Measurements from ENCODE around the gene BAK1.
"Not testable (repeated sequence)": the region's sequence is repeated elsewhere in the genome, so short reads cannot be mapped to it uniquely, and the experiment has no call there.

BAK1 gene

GRCh38 chr6:33599413-33599938 is 19.4 kb upstream of the BAK1 start:
- no peak overlapping the region for H3K4me2 ChIP-seq (ENCODE audit: low read length)

GRCh38 chr6:33597551-33598322 is 17.7 kb upstream of the BAK1 start:
- Histone ChIP-seq H3K9me2 (ENCODE audit: low read depth, low read length) (no peaks in the 10 kb centered on the region), H2AFZ (ENCODE audit: low read length) (no peak overlapping the region)
- TF ChIP-seq EZH2 (IDR thresholded peaks at IDR 0.05; ENCODE audit: borderline replicate concordance, low read length) (no peak), CTCF (IDR thresholded peaks at IDR 0.05; ENCODE audit: low read length) (no peak)

More at GRCh38 chr6:33599413-33599938, 19.4 kb upstream of the BAK1 start:
- no peaks in the 10 kb centered on the region for H3K4me1 ChIP-seq (ENCODE audit: insufficient read depth, low read length, severe bottlenecking)
- peaks cover 4% of the 10 kb centered on the region; the same call in 1 of the 2 replicates for H3K27me3 ChIP-seq (ENCODE audit: insufficient read depth, low read length)
- H3K27ac ChIP-seq (ENCODE audit: low read depth, low read length, poor library complexity, severe bottlenecking), result no peak overlapping the region
- no peak overlapping the region for H2AFZ ChIP-seq (ENCODE audit: low read length)
- no peak overlapping the region for H3K4me3 ChIP-seq (ENCODE audit: low read depth, low read length, poor library complexity, severe bottlenecking)
- no peaks in the 10 kb centered on the region for H3K9me3 ChIP-seq (ENCODE audit: low read length)
- H3K79me2 ChIP-seq (ENCODE audit: insufficient read depth, low read length), result no peaks in the 10 kb centered on the region
- TF ChIP-seq EZH2 (IDR thresholded peaks at IDR 0.05; ENCODE audit: borderline replicate concordance, low read length) (no peak), CTCF (IDR thresholded peaks at IDR 0.05; ENCODE audit: low read length) (no peak)
- H4K20me1 ChIP-seq (ENCODE audit: insufficient read depth, low read length), result no peaks in the 10 kb centered on the region
- no peak overlapping the region for H3K9ac ChIP-seq (ENCODE audit: low read length)
- H3K9me2 ChIP-seq (ENCODE audit: low read depth, low read length), result no peaks in the 10 kb centered on the region
- no peaks in the 10 kb centered on the region for H3F3A ChIP-seq (ENCODE audit: insufficient read depth, low read length)
- no peaks in the 10 kb centered on the region for H3K36me3 ChIP-seq (ENCODE audit: insufficient read depth, low read length)

GRCh38 chr6:33596894-33597293 is 16.8 kb upstream of the BAK1 start:
- H2AFZ ChIP-seq (ENCODE audit: low read length); H3F3A ChIP-seq (ENCODE audit: insufficient read depth, low read length); H3K9ac ChIP-seq (ENCODE audit: low read length); H3K27me3 ChIP-seq (ENCODE audit: insufficient read depth, low read length); H3K36me3 ChIP-seq (ENCODE audit: insufficient read depth, low read length); H3K9me3 ChIP-seq (ENCODE audit: low read length); H3K79me2 ChIP-seq (ENCODE audit: insufficient read depth, low read length); H4K20me1 ChIP-seq (ENCODE audit: insufficient read depth, low read length); H3K4me3 ChIP-seq (ENCODE audit: low read depth, low read length, poor library complexity, severe bottlenecking); H3K27ac ChIP-seq (ENCODE audit: low read depth, low read length, poor library complexity, severe bottlenecking); H3K9me2 ChIP-seq (ENCODE audit: low read depth, low read length); H3K4me2 ChIP-seq (ENCODE audit: low read length): not testable (repeated sequence)
- H3K4me1 ChIP-seq (ENCODE audit: insufficient read depth, low read length, severe bottlenecking), result peaks cover 14% of the 10 kb centered on the region

More at GRCh38 chr6:33597551-33598322, 17.7 kb upstream of the BAK1 start:
- no peak overlapping the region for H3K4me2 ChIP-seq (ENCODE audit: low read length)
- no peaks in the 10 kb centered on the region for H3K9me3 ChIP-seq (ENCODE audit: low read length)
- no peak overlapping the region for H3K4me3 ChIP-seq (ENCODE audit: low read depth, low read length, poor library complexity, severe bottlenecking)
- 0 out of 2 replicates have a peak, but pooled peaks cover 4% of the 10 kb centered on the region for H3K27me3 ChIP-seq (ENCODE audit: insufficient read depth, low read length)
- no peaks in the 10 kb centered on the region for H3K36me3 ChIP-seq (ENCODE audit: insufficient read depth, low read length)
- H3K27ac ChIP-seq (ENCODE audit: low read depth, low read length, poor library complexity, severe bottlenecking), result no peak overlapping the region
- H3K79me2 ChIP-seq (ENCODE audit: insufficient read depth, low read length), result no peaks in the 10 kb centered on the region
- peaks cover 9% of the 10 kb centered on the region for H3K4me1 ChIP-seq (ENCODE audit: insufficient read depth, low read length, severe bottlenecking)
- H4K20me1 ChIP-seq (ENCODE audit: insufficient read depth, low read length), result no peaks in the 10 kb centered on the region
- H3F3A ChIP-seq (ENCODE audit: insufficient read depth, low read length), result no peaks in the 10 kb centered on the region
- no peak overlapping the region for H3K9ac ChIP-seq (ENCODE audit: low read length)

Data from OCI-LY1 (cell line).